ENCODE data around the gene PDE3B. TPM values are rescaled to one million over a fixed set of nuclear protein-coding genes. Genes with fewer than 3 reads are reported as not detected.
"Not testable (repeated sequence)": the region's sequence is repeated elsewhere in the genome, so short reads cannot be mapped to it uniquely, and the experiment has no call there.

PDE3B gene
- 3.8 and 4.8 TPM in 2 replicates for total RNA-seq (2021)
- percentile 56 among the genes with signal in this experiment for Bru-seq, nascent RNA
- percentile 59 among the genes with signal in this experiment for BruChase-seq, experiment 1, labeled RNA remaining after a 2-hour chase
- BruChase-seq, experiment 2, labeled RNA remaining after a 6-hour chase = percentile 54 among the genes with signal in this experiment
- long read RNA-seq, full-length matches to known transcripts = 1 of 9 reads
- long read RNA-seq, partial matches to known transcripts = 3 of 9 reads
- long read RNA-seq, other reads (novel, unspliced or antisense) = 5 of 9 reads

DNA sequence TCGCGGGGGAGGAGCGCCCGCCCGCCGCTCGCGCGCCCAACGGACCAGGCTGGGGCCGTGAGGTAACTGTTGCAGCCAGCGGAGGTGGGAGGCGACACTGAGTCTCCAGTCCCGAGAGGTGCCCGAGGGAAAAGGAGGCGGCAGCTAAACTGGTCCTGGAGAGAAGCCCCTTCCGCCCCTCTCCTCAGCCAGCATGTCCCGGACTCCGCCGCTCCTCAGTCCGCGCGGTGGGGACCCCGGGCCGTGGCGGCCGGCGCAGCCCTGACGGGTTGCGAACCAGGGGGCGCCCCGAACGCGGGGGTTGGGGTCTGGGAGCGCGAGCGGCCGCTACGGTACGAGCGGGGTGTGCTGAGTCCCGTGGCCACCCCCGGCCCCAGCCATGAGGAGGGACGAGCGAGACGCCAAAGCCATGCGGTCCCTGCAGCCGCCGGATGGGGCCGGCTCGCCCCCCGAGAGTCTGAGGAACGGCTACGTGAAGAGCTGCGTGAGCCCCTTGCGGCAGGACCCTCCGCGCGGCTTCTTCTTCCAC lies at the start of gene PDE3B:
Gene PDE3B (plus strand): TSS at position 108 of the 529 bp plus-strand sequence. CDS start 272 bp downstream, at position 380.
- BruUV-seq (replicated peaks) = no TSS peak
- Histone ChIP-seq H3K27me3 (replicated peaks; ENCODE audit: insufficient read depth, low read depth, low read length, poor library complexity) (peaks cover 25% of the 10 kb centered on the region), H3K4me3 (ENCODE audit: low read depth, low read length, poor library complexity, severe bottlenecking) (peak within 1 kb of the TSS; percentile 70), H3K36me3 (ENCODE audit: insufficient read depth, low read length, poor library complexity, severe bottlenecking) (no peaks in the 10 kb centered on the region), H3K4me1 (ENCODE audit: insufficient read depth, low read length, poor library complexity, severe bottlenecking) (peaks cover 7% of the 10 kb centered on the region), H3K27ac (ENCODE audit: low read depth, low read length, poor library complexity, severe bottlenecking) (no peak within 1 kb of the TSS), H3K9me3 (ENCODE audit: low read depth, low read length, poor library complexity, severe bottlenecking) (no peaks in the 10 kb centered on the region)
- POLR2A ChIA-PET (ENCODE audit: low non-redundant PET) = no interaction called here
- TF ChIP-seq, protein P1, sequence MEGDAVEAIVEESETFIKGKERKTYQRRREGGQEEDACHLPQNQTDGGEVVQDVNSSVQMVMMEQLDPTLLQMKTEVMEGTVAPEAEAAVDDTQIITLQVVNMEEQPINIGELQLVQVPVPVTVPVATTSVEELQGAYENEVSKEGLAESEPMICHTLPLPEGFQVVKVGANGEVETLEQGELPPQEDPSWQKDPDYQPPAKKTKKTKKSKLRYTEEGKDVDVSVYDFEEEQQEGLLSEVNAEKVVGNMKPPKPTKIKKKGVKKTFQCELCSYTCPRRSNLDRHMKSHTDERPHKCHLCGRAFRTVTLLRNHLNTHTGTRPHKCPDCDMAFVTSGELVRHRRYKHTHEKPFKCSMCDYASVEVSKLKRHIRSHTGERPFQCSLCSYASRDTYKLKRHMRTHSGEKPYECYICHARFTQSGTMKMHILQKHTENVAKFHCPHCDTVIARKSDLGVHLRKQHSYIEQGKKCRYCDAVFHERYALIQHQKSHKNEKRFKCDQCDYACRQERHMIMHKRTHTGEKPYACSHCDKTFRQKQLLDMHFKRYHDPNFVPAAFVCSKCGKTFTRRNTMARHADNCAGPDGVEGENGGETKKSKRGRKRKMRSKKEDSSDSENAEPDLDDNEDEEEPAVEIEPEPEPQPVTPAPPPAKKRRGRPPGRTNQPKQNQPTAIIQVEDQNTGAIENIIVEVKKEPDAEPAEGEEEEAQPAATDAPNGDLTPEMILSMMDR (conservative IDR thresholded peaks at IDR 0.05; ENCODE audit: low read depth, low read length) = no peak
- no peak for TF ChIP-seq EZH2 (IDR thresholded peaks at IDR 0.05; ENCODE audit: borderline replicate concordance, low read depth, low read length, poor library complexity, severe bottlenecking)
- intact Hi-C loops (cut with micrococcal nuclease; ENCODE audit: unreplicated experiment) = loop anchor here (5.0 to 10.0 kb wide), 3 partner anchors 59 to 264 kb away; no protein-coding TSS in a partner anchor
- DNase-seq (ENCODE audit: low spot score) = peak; percentile 66
- CTCF ChIA-PET = no interaction called here

DNA sequence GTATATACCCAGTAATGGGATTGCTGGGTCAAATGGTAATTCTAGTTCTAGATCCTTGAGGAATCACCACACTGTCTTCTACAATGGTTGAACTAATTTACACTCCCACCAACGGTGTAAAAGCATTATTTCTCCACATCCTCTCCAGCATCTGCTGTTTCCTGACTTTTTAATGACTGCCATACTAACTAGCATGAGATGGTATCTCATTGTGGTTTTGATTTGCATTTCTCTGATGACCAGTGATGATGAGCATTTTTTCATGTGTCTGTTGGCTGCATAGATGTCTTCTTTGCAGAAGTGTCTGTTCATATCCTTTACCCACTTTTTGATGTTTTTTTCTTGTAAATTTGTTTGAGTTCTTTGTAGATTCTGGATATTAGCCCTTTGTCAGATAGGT lies 48.3 kb upstream of the PDE3B start:
- H3K36me3 ChIP-seq (ENCODE audit: insufficient read depth, low read length, poor library complexity, severe bottlenecking); intact Hi-C loops (cut with micrococcal nuclease; ENCODE audit: unreplicated experiment); CTCF ChIA-PET; POLR2A ChIA-PET (ENCODE audit: low non-redundant PET); H3K27ac ChIP-seq (ENCODE audit: low read depth, low read length, poor library complexity, severe bottlenecking); H3K9me3 ChIP-seq (ENCODE audit: low read depth, low read length, poor library complexity, severe bottlenecking); H3K4me1 ChIP-seq (ENCODE audit: insufficient read depth, low read length, poor library complexity, severe bottlenecking); BruUV-seq (replicated peaks); H3K4me3 ChIP-seq (ENCODE audit: low read depth, low read length, poor library complexity, severe bottlenecking); H3K27me3 ChIP-seq (replicated peaks; ENCODE audit: insufficient read depth, low read depth, low read length, poor library complexity); DNase-seq (ENCODE audit: low spot score): not testable (repeated sequence)

DNA sequence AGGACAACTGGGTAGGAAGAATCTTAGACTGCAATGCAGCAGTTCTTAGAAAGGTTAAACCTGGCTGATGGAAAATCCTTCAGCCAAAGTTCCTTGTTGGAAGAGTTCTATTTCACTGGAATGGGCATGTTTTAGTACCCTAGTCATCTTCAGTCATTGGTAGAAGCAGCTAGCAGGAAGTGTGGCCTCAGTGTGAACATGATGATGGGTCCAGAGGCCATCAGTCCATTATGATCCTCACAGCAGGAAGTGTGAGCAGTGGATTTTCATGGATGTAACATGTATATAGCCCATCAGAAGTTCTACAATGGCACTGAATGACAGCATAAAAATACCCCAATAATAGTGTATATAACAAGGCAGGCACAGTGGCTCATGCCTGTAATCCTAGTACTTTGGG lies 35.9 kb upstream of the PDE3B start:
- no peaks in the 10 kb centered on the region for H3K27me3 ChIP-seq (replicated peaks; ENCODE audit: insufficient read depth, low read depth, low read length, poor library complexity)
- no TSS peak for BruUV-seq (replicated peaks)
- no peak for TF ChIP-seq EZH2 (IDR thresholded peaks at IDR 0.05; ENCODE audit: borderline replicate concordance, low read depth, low read length, poor library complexity, severe bottlenecking)
- TF ChIP-seq, protein P1 (conservative IDR thresholded peaks at IDR 0.05; ENCODE audit: low read depth, low read length) = no peak
- H3K36me3 ChIP-seq (ENCODE audit: insufficient read depth, low read length, poor library complexity, severe bottlenecking) = no peaks in the 10 kb centered on the region
- no peaks in the 10 kb centered on the region for H3K4me1 ChIP-seq (ENCODE audit: insufficient read depth, low read length, poor library complexity, severe bottlenecking)
- POLR2A ChIA-PET (ENCODE audit: low non-redundant PET) = no interaction called here
- H3K27ac ChIP-seq (ENCODE audit: low read depth, low read length, poor library complexity, severe bottlenecking) = no peak overlapping the region
- CTCF ChIA-PET = no interaction called here
- no peak overlapping the region for H3K4me3 ChIP-seq (ENCODE audit: low read depth, low read length, poor library complexity, severe bottlenecking)
- intact Hi-C loops (cut with micrococcal nuclease; ENCODE audit: unreplicated experiment) = no loop called here
- no peak for DNase-seq (ENCODE audit: low spot score)
- no peaks in the 10 kb centered on the region for H3K9me3 ChIP-seq (ENCODE audit: low read depth, low read length, poor library complexity, severe bottlenecking)

DNA sequence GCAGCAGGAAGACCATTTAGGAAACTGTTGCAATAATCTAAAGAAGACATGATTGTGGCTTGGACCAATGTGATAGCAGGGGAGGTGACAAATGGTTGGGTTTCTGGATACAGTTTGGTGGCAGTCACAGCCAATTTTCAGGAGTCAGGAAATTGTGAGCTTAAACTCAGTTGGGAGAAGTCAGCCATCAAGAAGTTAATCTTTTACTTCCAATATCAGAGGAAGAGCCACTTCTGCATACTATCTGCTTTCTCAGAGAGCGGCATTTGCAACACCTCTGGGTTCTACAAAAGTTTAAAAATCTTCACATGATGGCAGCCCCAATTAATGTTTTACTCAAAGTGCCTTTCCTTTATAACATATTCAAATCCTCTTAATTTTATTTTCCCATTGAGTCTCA lies 33.7 kb upstream of the PDE3B start:
- Histone ChIP-seq H3K4me1 (ENCODE audit: insufficient read depth, low read length, poor library complexity, severe bottlenecking) (no peaks in the 10 kb centered on the region), H3K36me3 (ENCODE audit: insufficient read depth, low read length, poor library complexity, severe bottlenecking) (no peaks in the 10 kb centered on the region), H3K4me3 (ENCODE audit: low read depth, low read length, poor library complexity, severe bottlenecking) (no peak overlapping the region), H3K27me3 (replicated peaks; ENCODE audit: insufficient read depth, low read depth, low read length, poor library complexity) (no peaks in the 10 kb centered on the region), H3K9me3 (ENCODE audit: low read depth, low read length, poor library complexity, severe bottlenecking) (no peaks in the 10 kb centered on the region), H3K27ac (ENCODE audit: low read depth, low read length, poor library complexity, severe bottlenecking) (no peak overlapping the region)
- no TSS peak for BruUV-seq (replicated peaks)
- POLR2A ChIA-PET (ENCODE audit: low non-redundant PET) = no interaction called here
- no peak for DNase-seq (ENCODE audit: low spot score)
- CTCF ChIA-PET = no interaction called here
- intact Hi-C loops (cut with micrococcal nuclease; ENCODE audit: unreplicated experiment) = no loop called here
- TF ChIP-seq, protein P1 (conservative IDR thresholded peaks at IDR 0.05; ENCODE audit: low read depth, low read length) = no peak
- TF ChIP-seq EZH2 (IDR thresholded peaks at IDR 0.05; ENCODE audit: borderline replicate concordance, low read depth, low read length, poor library complexity, severe bottlenecking) = no peak
